WERI-Rb-1 (cell line): ENCODE measurements around the gene LBHD1.

Experiments used
- DNase-seq: peaks from one replicate; pipeline ENCODE4 v3.0.0-alpha.2; 2020
- H3K27ac ChIP-seq: fragments of 250-450 bp; sonication (Bioruptor Pico); 2 replicates; pipeline ENCODE4 v1.5.1; 2020; ENCODE audit warnings: mild to moderate bottlenecking, moderate library complexity
- H3K27me3 ChIP-seq: fragments of 250-450 bp; sonication (Bioruptor Pico); 2 replicates; pipeline ENCODE4 v1.5.1; 2021; ENCODE audit warnings: mild to moderate bottlenecking, low read depth, moderate library complexity; ENCODE audit not compliant: insufficient read depth, severe bottlenecking
- H3K36me3 ChIP-seq: fragments of 250-450 bp; sonication (Bioruptor Pico); 2 replicates; pipeline ENCODE4 v1.5.1; 2020; ENCODE audit warnings: mild to moderate bottlenecking, moderate library complexity
- H3K4me3 ChIP-seq: 2 replicates; pipeline ENCODE4 v1.5.1; 2011; ENCODE audit warnings: low read depth, mild to moderate bottlenecking, control low read depth, low read length
- H3K9me3 ChIP-seq: fragments of 250-450 bp; sonication (Bioruptor Pico); 2 replicates; pipeline ENCODE4 v1.5.1; 2021; ENCODE audit warnings: mild to moderate bottlenecking, moderate library complexity; ENCODE audit not compliant: severe bottlenecking
- TF ChIP-seq, protein P1 (sequence below): IDR thresholded peaks from 2 replicates; pipeline ENCODE4 v1.5.1; 2011; ENCODE audit warnings: low read depth, mild to moderate bottlenecking, control low read depth, inconsistent platforms, low read length

Gene LBHD1

DNA sequence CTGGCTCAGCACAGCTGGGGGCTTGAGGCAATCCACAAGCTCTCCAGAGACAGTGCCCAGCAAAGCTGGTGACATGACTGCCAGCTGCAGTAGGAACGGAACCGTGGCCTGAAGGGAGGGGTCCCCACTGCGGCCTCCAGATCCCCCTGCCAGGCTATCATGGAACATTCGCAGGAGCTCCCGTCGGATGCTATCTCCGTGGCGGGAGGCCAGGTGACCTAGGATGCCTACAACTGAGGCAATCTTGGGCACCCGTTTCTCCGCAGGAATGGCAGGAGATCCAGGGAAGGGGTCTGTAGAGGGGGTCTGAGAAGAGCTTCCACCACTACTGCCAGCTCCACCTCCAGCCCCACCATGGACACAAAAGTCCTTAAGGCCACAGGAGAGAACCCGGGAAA is 23.1 kb downstream of the LBHD1 start:
- H3K9me3 ChIP-seq, result no peaks in the 10 kb centered on the region
- H3K27me3 ChIP-seq, result no peaks in the 10 kb centered on the region
- H3K36me3 ChIP-seq, result peaks cover 38% of the 10 kb centered on the region
- H3K27ac ChIP-seq, result no peak overlapping the region
- TF ChIP-seq, protein P1, sequence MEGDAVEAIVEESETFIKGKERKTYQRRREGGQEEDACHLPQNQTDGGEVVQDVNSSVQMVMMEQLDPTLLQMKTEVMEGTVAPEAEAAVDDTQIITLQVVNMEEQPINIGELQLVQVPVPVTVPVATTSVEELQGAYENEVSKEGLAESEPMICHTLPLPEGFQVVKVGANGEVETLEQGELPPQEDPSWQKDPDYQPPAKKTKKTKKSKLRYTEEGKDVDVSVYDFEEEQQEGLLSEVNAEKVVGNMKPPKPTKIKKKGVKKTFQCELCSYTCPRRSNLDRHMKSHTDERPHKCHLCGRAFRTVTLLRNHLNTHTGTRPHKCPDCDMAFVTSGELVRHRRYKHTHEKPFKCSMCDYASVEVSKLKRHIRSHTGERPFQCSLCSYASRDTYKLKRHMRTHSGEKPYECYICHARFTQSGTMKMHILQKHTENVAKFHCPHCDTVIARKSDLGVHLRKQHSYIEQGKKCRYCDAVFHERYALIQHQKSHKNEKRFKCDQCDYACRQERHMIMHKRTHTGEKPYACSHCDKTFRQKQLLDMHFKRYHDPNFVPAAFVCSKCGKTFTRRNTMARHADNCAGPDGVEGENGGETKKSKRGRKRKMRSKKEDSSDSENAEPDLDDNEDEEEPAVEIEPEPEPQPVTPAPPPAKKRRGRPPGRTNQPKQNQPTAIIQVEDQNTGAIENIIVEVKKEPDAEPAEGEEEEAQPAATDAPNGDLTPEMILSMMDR, result no peak
- no peak for DNase-seq
- H3K4me3 ChIP-seq, result no peak overlapping the region

- no peaks in the 10 kb centered on the region for H3K27me3 ChIP-seq
- DNase-seq, result no peak
- H3K9me3 ChIP-seq, result no peaks in the 10 kb centered on the region
- H3K27ac ChIP-seq, result no peak overlapping the region
- peaks cover 44% of the 10 kb centered on the region for H3K36me3 ChIP-seq
- H3K4me3 ChIP-seq, result no peak overlapping the region
- TF ChIP-seq, protein P1, result no peak
Measured at GRCh38 chr11:62648185-62648966, 23.7 kb downstream of the LBHD1 start.

DNA sequence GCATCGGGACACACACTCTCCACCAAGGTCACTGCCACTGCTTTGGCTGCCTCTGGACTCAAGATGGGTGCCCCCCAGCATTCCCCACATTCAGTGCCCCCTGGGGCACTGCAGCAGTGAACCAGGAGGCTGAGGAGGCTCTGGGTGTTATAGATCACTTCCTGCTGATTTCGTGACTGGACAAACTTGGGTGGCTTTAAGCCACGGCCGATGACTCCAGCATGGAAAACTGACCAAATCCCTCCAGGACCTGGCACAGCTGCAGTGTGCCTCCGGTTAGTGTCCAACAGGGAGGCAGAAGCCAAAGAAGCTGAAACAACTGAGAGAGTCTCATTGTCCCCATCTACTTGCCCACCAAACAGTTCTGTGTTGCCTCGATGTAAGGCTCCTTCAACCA is 24.5 kb downstream of the LBHD1 start:
- Histone ChIP-seq H3K27ac (0 out of 2 replicates have a peak overlapping the region, but pooled peaks have one; percentile 6), H3K36me3 (peaks cover 52% of the 10 kb centered on the region), H3K9me3 (no peaks in the 10 kb centered on the region), H3K27me3 (no peaks in the 10 kb centered on the region), H3K4me3 (no peak overlapping the region)
- no peak for DNase-seq
- TF ChIP-seq, protein P1, result no peak

DNA sequence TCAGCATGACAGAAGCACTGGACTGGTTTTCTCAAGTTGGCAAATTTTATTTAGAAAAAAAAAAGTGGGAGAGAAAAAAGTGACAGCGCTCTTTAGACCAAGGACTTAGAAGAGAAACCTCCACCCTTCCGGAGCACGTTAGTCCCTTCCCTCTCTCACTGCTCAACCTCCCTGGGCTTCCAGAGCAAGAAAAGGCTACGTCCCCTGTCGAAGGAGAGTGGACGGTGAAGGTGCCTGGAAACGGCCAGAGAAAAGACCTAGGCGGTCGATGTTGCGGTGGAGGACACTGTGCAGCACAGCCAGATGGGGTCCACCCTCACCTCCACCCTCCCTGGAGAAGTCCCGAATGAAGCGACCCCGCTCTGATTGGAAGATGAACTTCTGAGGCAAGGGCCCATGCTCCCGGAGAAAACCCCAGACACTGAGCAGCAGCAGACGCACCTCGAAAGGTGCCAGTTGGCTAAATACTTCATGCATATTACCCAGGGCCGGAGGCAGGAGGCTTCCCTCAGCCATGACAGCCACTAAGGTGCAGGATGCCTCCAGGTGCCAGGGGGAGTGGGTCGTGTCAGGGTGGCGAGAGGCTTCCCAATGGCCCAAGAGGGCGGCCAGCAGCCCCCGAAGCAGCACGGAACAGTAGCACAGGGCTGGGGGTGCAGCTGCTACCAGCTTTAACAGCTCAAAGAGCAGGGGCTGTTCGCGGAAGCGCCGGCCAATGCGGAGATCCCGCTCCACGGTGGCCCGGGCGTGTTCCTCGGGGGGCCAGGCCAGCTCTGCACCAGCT is 25.1 kb downstream of the LBHD1 start:
- DNase-seq, result no peak
- Histone ChIP-seq H3K4me3 (peak overlapping the region; percentile 99; the same call in 1 of the 2 replicates), H3K27ac (peak overlapping the region; percentile 24; the same call in 1 of the 2 replicates), H3K36me3 (peaks cover 54% of the 10 kb centered on the region), H3K9me3 (no peaks in the 10 kb centered on the region), H3K27me3 (no peaks in the 10 kb centered on the region)
- TF ChIP-seq, protein P1, result no peak

DNA sequence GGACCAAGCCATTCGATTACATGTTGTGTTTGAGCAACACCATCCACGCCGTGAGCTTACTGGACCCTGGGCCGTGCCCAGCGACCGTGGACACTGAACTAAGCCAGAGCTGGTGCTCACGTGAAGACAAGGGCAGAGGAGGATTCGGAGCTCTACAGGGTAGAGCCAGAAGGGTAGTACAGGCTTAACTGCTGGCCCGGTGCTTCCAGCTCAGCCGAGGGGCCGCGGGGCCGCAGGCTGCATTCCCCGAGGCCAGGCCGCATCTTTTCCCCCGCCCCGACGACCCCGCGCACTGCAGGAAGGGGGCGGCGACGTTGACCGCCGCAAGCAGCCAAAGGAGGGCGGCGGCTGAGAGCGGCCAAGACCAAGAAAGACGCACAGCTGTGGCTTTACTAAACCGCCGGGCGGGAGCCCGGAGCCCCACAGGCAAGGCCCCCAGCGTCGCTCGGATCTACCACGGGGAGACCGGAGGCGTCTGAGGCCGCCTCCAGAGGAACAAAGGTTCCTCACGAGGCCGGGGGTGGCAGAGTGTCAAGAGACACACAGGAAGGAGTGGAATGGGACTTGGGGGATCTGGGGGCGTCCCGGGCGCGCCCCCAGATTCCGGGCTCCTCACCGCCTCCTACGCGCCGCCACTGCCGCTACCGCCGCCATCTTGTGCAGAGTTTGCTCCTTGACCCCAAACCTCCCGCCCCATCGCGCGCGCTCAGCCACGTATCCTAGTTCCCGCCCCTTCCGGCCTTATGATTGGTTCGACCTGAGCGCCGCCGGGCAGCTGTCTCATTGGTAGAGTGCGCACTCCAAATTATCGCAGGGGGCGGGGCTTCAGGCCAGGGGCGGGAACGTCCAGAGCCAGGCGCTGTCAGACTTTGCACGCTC is 25.9 kb downstream of the LBHD1 start, which contains the start of gene GANAB:
TSS of gene GANAB (minus strand) at position 668 of the 879 bp plus-strand sequence. CDS start at position 654, 14 bp downstream.
- Histone ChIP-seq H3K4me3 (peak within 1 kb of the TSS; percentile 99), H3K9me3 (no peaks in the 10 kb centered on the region), H3K36me3 (peaks cover 54% of the 10 kb centered on the region), H3K27me3 (no peaks in the 10 kb centered on the region), H3K27ac (peak within 1 kb of the TSS; percentile 97)
- DNase-seq, result peak; percentile 99
- TF ChIP-seq, protein P1, result no peak
